MCF 10A (cell line): ENCODE data around the gene TRAF7. TPM values are rescaled to one million over a fixed set of nuclear protein-coding genes. Genes with fewer than 3 reads are reported as not detected.
"Not testable (repeated sequence)": the region's sequence is repeated elsewhere in the genome, so short reads cannot be mapped to it uniquely, and the experiment has no call there.

Experiments used
- Bru-seq: library from RNA; stranded (reverse); fragments of 400-500 nt; gene quantifications from one replicate; lab custom pipeline; 2021; lab: Mats Ljungman, UMichigan
- BruChase-seq, 2 experiments: library from RNA; stranded (reverse); fragments of 400-500 nt; gene quantifications; one replicate each; lab custom pipeline; 2021; lab: Mats Ljungman, UMichigan
- BruUV-seq: library from RNA; stranded (reverse); fragments of 400-500 nt; replicated peaks from 2 replicates; lab custom pipeline; 2021; lab: Mats Ljungman, UMichigan
- CTCF ChIA-PET: fragments of 300-600 bp; sonication (Branson Sonifier 250); formaldehyde crosslinking; extraction: SDS; loops from one replicate; lab custom pipeline; 2021; ENCODE audit warnings: antibody characterized with exemption, inconsistent platforms; lab: Yijun Ruan, JAX
- POLR2A ChIA-PET: fragments of 300-600, 350-650 bp; sonication (Branson Sonifier 250); formaldehyde crosslinking; extraction: SDS; loops from one replicate; lab custom pipeline; 2020; ENCODE audit warnings: antibody characterized with exemption, inconsistent platforms; lab: Yijun Ruan, JAX
- DNase-seq: peaks from one replicate; pipeline ENCODE4 v3.0.0-alpha.2; 2018; ENCODE audit not compliant: unreplicated experiment
- H3K27ac Mint-ChIP-seq: one replicate; pipeline ENCODE4 v1.8.0; 2022; ENCODE audit warnings: mild to moderate bottlenecking, low read depth, mixed read lengths; ENCODE audit not compliant: unreplicated experiment
- H3K27me3 Mint-ChIP-seq: one replicate; pipeline ENCODE4 v1.8.0; 2022; ENCODE audit warnings: mixed read lengths; ENCODE audit not compliant: insufficient read depth, unreplicated experiment
- H3K36me3 Mint-ChIP-seq: one replicate; pipeline ENCODE4 v1.8.0; 2022; ENCODE audit warnings: mild to moderate bottlenecking, moderate library complexity, mixed read lengths; ENCODE audit not compliant: insufficient read depth, unreplicated experiment
- H3K4me1 Mint-ChIP-seq: one replicate; pipeline ENCODE4 v1.8.0; 2022; ENCODE audit warnings: mixed read lengths; ENCODE audit not compliant: insufficient read depth, unreplicated experiment
- H3K4me3 Mint-ChIP-seq: one replicate; pipeline ENCODE4 v1.8.0; 2022; ENCODE audit warnings: mild to moderate bottlenecking, moderate library complexity, mixed read lengths; ENCODE audit not compliant: unreplicated experiment
- H3K9me3 Mint-ChIP-seq: one replicate; pipeline ENCODE4 v1.8.0; 2022; ENCODE audit warnings: mixed read lengths; ENCODE audit not compliant: unreplicated experiment
- CTCF ChIP-seq: fragments of 200-600 bp; IDR thresholded peaks from one replicate; pipeline ENCODE4 v1.8.0; 2022; ENCODE audit warnings: antibody characterized with exemption, mild to moderate bottlenecking; ENCODE audit not compliant: unreplicated experiment
- intact Hi-C: fragments of 100-400 bp; cut with micrococcal nuclease; formaldehyde crosslinking; loops from 2 replicates; pipeline ENCODE4 v1.14.1; 2022
- long read RNA-seq: library from polyadenylated mRNA; stranded (forward); transcript quantifications from one replicate; pipeline ENCODE4 v2.0.0, GENCODE V29; 2022
- total RNA-seq: library from RNA; stranded (reverse); gene quantifications from 2 replicates; pipeline ENCODE4 v1.2.3, GENCODE V29; 2022

TRAF7 gene
- total RNA-seq (87.4 and 98.6 TPM in 2 replicates), Bru-seq, nascent RNA (percentile 50 among the genes with signal in this experiment), BruChase-seq, experiment 1, labeled RNA remaining after a 6-hour chase (percentile 81 among the genes with signal in this experiment), BruChase-seq, experiment 2, labeled RNA remaining after a 2-hour chase (percentile 68 among the genes with signal in this experiment)
- long read RNA-seq, transcript TRAF7-201 (21 exons, 3,700 nt), result major isoform, 138 of 299 reads
- long read RNA-seq, partial matches to known transcripts, result 37 of 299 reads
- long read RNA-seq, other reads (novel, unspliced or antisense), result 124 of 299 reads

DNA sequence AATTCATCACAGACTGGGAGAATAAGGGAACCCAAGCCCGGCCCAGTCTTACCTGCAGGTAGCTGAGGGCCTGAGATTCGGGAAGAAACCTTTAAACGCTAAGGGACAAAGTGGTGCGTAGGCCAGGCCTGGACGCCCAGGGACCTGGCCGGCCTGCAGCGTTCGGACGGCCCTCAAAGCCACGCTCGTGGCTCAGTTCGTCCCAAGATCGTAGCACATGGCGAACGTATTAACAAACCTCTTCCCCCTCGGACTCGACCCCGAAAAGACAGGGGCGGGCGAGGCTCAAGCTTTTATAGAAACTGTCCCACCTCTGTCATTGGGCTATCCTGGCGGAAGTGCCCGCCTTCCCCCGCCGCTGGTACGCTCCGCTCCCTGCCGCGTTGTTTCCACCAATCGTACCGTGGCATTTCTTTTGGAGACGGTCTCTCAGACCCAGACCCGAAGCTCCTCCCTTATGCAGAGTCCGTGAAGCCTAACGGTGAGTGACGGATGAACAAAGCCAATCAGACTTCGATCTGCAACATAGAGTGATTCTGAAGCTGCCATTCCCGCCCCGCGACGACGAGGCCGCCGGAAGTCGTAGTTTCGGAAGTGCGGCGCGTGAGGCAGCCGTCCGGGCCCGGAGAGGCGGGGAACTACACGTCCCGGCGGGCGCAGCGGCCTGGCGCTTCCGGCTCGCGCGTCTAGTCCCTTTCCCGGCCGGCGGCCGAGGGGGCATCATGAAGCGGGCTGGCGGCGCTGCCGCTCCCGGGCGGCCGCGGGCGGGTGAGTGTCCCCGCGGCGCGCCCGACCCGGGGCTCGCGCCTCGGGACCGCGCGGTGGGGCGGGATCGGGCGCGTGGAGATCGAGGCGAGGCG, at the start of gene TRAF7:
Gene TRAF7, plus strand, starts transcription at position 692 of the 860 bp plus-strand sequence. CDS start 8,139 bp downstream, outside the sequence.
- peak within 1 kb of the TSS; percentile 82 for H3K27ac Mint-ChIP-seq
- H3K9me3 Mint-ChIP-seq, result no peaks in the 10 kb centered on the region
- intact Hi-C loops, result no loop called here

GRCh38 chr16:2106211-2106610, 49.4 kb upstream of the TRAF7 start:
- DNase-seq, intact Hi-C loops, H3K27me3 Mint-ChIP-seq, CTCF ChIA-PET, BruUV-seq, H3K9me3 Mint-ChIP-seq, H3K4me1 Mint-ChIP-seq, POLR2A ChIA-PET, H3K4me3 Mint-ChIP-seq, H3K27ac Mint-ChIP-seq: not testable (repeated sequence)
- H3K36me3 Mint-ChIP-seq, result peaks cover 21% of the 10 kb centered on the region

More for the DNA sequence above, at the start of gene TRAF7:
- ChIA-PET CTCF (interaction anchor here (0.5 to 1.1 kb wide), 7 partner anchors 10 to 1485 kb away, joined by 3 to 6 read pairs (median 3); partner anchors contain the start of gene TBC1D24), POLR2A (interaction anchor here (0.5 to 6.6 kb wide), 75 partner anchors 8 to 1448 kb away, joined by 3 to 72 read pairs (median 6); partner anchors contain the start of genes AMDHD2, ANTKMT, BRICD5 and CASKIN1)
- BruUV-seq, result no TSS peak
- peak within 1 kb of the TSS; percentile 96 for H3K4me3 Mint-ChIP-seq
- TF ChIP-seq CTCF, result no peak
- peaks cover 58% of the 10 kb centered on the region for H3K36me3 Mint-ChIP-seq
- H3K4me1 Mint-ChIP-seq, result peaks cover 29% of the 10 kb centered on the region
- H3K27me3 Mint-ChIP-seq, result no peaks in the 10 kb centered on the region
- peak; percentile 100 for DNase-seq

DNA sequence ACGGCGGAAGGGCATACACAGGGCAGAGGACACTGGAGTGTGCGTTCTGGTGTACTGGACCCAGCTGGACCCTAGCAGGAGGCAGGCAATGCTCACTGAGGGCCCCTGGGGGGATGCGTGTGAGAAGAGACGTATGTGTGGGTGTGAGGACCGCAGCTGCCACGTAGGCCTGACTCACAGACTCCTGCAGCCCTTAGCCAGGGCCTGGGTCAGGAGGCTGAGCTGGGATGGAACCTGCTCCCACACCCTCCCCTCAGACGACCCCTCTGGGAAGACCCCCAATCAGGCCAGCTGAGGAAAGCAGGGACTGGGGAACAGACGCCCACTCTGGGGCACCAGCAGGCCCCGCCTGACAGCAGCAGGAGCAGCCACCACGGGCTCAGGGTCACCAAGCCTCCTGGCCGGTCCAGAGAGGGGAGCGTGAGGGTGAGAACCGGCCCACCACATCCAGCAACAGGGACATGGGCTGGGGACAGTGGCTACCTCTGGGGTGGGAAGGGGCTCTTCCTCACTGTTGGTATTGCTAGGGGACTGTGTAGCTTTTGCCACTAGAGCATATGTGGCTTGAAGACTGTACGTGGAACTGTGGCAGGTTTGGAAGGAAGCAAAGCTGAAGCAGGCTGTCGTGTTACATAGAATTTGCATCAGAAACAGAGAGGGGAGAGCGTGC, 48.3 kb upstream of the TRAF7 start:
- intact Hi-C loops, H3K4me1 Mint-ChIP-seq: not testable (repeated sequence)

GRCh38 chr16:2107791-2108125, 47.8 kb upstream of the TRAF7 start:
- DNase-seq, H3K9me3 Mint-ChIP-seq, intact Hi-C loops, H3K4me1 Mint-ChIP-seq, BruUV-seq, CTCF ChIA-PET, H3K27ac Mint-ChIP-seq, POLR2A ChIA-PET, H3K4me3 Mint-ChIP-seq, H3K27me3 Mint-ChIP-seq: not testable (repeated sequence)
- H3K36me3 Mint-ChIP-seq, result peaks cover 25% of the 10 kb centered on the region

More for the DNA sequence above, 48.3 kb upstream of the TRAF7 start:
- CTCF ChIA-PET, H3K27ac Mint-ChIP-seq, H3K9me3 Mint-ChIP-seq, H3K4me3 Mint-ChIP-seq, BruUV-seq, H3K27me3 Mint-ChIP-seq, POLR2A ChIA-PET: not testable (repeated sequence)
- peak; percentile 57 for DNase-seq
- H3K36me3 Mint-ChIP-seq, result peaks cover 23% of the 10 kb centered on the region

GRCh38 chr16:2108446-2109270, 46.9 kb upstream of the TRAF7 start:
- H3K9me3 Mint-ChIP-seq, intact Hi-C loops: not testable (repeated sequence)
- peaks cover 22% of the 10 kb centered on the region for H3K36me3 Mint-ChIP-seq

DNA sequence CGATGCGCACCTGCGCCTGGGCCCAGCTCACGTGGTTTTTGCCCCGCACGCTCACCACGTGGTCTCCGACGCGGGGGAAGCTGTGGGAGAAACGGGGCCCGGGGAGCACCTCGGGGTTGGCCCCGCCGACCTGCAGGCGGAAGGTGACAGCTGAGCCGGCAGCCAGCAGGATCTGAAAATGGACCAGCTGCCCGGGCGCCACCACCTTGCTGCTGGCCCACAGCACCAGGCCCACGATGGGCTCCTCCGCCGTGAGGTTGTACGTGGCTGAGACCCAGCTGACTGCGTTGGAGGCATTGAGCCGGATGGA, 46.4 kb upstream of the TRAF7 start:
- H3K4me3 Mint-ChIP-seq, intact Hi-C loops, DNase-seq, BruUV-seq, H3K4me1 Mint-ChIP-seq, H3K27ac Mint-ChIP-seq, H3K27me3 Mint-ChIP-seq, H3K9me3 Mint-ChIP-seq, POLR2A ChIA-PET, CTCF ChIA-PET: not testable (repeated sequence)
- H3K36me3 Mint-ChIP-seq, result peaks cover 22% of the 10 kb centered on the region

More at GRCh38 chr16:2108446-2109270, 46.9 kb upstream of the TRAF7 start:
- H3K27me3 Mint-ChIP-seq, H3K4me3 Mint-ChIP-seq, H3K27ac Mint-ChIP-seq, DNase-seq, H3K4me1 Mint-ChIP-seq, POLR2A ChIA-PET, CTCF ChIA-PET, BruUV-seq: not testable (repeated sequence)

DNA sequence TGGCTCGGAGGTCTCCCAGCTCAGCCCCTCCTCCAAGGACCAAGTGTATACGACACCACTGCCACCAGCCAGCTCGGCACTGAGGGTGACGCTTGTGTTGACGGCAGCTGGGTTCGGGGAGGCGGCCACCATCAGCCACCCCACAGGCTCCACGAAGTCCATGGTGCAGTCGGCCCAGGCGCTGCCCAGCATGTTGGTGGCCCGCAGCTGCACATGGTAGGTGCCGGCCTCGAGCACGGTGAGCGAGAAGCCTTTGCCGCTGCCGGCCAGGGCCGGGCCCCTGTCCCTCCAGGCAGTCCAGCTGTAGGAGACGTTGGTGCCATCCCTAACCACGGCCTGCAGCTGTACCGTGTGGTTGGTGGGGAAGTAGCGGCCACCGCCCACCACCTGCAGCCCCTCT, 45.7 kb upstream of the TRAF7 start:
- H3K27me3 Mint-ChIP-seq, H3K4me3 Mint-ChIP-seq, DNase-seq, POLR2A ChIA-PET, H3K27ac Mint-ChIP-seq, H3K4me1 Mint-ChIP-seq, BruUV-seq, intact Hi-C loops, H3K9me3 Mint-ChIP-seq: not testable (repeated sequence)
- CTCF ChIA-PET, result interaction anchor here (1.0 kb wide), 1 partner anchor 11 kb away, joined by 3 read pairs; no protein-coding TSS in a partner anchor
- H3K36me3 Mint-ChIP-seq, result peaks cover 22% of the 10 kb centered on the region
